Mucosa of gallbladder (tissue), 1 donor: ENCODE data around the gene TMEM255A. TPM values are rescaled to one million over a fixed set of nuclear protein-coding genes. Genes with fewer than 3 reads are reported as not detected.
"Not testable (repeated sequence)": the region's sequence is repeated elsewhere in the genome, so short reads cannot be mapped to it uniquely, and the experiment has no call there.

Source experiments
- DNase-seq: peaks from one replicate; pipeline ENCODE4 v3.0.0-alpha.2; 2020; ENCODE audit warnings: low spot score
- total RNA-seq: library from RNA; stranded (reverse); gene quantifications from one replicate; pipeline ENCODE4 v1.2.1, GENCODE V29; 2021
- donor health status: DM: no; HTN: no; CAD: no.

The TMEM255A gene
- 0.98 TPM for total RNA-seq

- no peak for DNase-seq
Measured at GRCh38 chrX:120310861-120311726, at the start of gene TMEM255A. Gene TMEM255A, minus strand, starts transcription at chrX:120311461. Its CDS starts 152 bp downstream, at chrX:120311309.

GRCh38 chrX:120358737-120359456, 47.6 kb upstream of the TMEM255A start:
- no peak for DNase-seq

- DNase-seq, result no peak
Measured at GRCh38 chrX:120357186-120357585, 45.9 kb upstream of the TMEM255A start.

DNA sequence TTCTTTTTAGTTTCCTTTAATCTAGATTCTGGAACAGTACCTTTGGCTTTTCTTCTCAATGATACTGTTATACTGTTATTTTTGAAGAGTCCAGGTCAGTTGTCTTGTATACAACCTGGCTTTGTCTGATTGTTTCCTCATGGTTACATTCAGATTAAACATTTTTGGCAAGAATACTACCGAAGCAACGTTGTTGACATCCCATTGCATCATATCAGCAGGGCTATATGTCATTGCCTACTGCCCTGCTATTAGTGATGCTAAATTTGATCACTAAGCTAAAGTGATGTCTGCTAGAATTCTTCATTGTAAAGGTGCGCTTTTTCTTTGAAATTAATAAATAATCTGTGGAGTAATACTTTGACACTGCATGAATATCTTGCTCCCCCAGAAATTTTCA, 44.8 kb upstream of the TMEM255A start:
- no peak for DNase-seq

- DNase-seq, result no peak
Measured at GRCh38 chrX:120350450-120351138, 39.3 kb upstream of the TMEM255A start.

GRCh38 chrX:120344566-120344965, 33.3 kb upstream of the TMEM255A start:
- DNase-seq, result not testable (repeated sequence)

- no peak for DNase-seq
Measured at GRCh38 chrX:120336899-120337298, 25.6 kb upstream of the TMEM255A start.

DNA sequence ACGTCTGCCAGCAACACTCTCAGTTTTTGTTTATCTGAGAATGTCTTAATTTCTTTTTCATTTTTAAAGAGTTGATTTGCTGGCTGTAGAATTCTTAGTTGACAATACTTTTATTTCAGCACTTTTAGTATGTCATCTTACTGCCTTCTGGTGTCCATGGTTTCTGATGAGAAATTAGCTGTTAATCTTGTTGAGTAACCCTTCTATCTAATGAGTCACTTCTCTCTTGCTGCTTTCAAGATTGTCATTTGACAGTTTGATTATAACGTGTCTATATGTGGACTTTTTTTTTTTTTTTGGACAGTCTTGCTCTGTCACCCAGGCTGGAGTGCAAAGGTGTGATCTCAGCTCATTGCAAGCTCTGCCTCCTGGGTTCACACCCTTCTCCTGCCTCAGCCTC, 24.0 kb upstream of the TMEM255A start:
- no peak for DNase-seq

DNA sequence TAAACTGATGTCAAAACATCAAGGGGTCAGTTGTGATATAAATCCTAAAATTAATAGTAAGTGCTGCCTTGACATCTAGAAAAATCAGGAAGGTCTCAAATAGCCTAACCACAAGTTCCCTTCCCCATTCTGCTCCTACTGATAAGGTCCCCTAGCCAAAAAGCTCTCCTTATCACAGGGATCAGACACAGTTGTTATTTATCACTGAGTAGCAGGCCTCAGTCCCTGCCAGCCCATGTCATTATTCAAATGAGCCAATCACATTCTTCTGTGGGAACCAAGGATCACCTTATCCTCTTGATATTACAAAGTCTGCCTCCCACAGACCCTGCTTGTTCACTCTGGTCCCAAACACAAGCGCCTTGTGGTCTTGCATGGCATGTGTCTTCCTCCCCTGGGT, 23.3 kb upstream of the TMEM255A start:
- DNase-seq, result no peak

- no peak for DNase-seq
Measured at GRCh38 chrX:120334151-120334550, 22.9 kb upstream of the TMEM255A start.

- no peak for DNase-seq
Measured at GRCh38 chrX:120332394-120332793, 21.1 kb upstream of the TMEM255A start.

DNA sequence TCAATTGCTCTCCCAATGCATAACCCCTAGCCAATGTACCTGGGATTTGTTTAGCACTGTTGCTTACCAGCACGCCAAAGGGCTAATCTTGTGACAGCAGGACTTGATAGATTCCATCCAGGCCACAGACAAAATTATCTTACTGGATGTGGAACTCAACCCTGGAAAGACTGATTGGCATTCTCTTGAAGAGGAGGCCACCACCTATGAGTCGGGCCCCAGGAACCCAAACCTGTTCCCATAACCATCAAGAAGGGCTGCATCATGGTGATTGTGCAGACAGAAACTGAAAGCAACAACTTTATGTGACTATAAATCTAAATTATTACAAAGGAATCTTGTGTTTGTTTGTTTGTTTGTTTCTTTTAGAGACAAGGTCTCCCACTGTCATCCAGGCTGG, 19.9 kb upstream of the TMEM255A start:
- no peak for DNase-seq

DNA sequence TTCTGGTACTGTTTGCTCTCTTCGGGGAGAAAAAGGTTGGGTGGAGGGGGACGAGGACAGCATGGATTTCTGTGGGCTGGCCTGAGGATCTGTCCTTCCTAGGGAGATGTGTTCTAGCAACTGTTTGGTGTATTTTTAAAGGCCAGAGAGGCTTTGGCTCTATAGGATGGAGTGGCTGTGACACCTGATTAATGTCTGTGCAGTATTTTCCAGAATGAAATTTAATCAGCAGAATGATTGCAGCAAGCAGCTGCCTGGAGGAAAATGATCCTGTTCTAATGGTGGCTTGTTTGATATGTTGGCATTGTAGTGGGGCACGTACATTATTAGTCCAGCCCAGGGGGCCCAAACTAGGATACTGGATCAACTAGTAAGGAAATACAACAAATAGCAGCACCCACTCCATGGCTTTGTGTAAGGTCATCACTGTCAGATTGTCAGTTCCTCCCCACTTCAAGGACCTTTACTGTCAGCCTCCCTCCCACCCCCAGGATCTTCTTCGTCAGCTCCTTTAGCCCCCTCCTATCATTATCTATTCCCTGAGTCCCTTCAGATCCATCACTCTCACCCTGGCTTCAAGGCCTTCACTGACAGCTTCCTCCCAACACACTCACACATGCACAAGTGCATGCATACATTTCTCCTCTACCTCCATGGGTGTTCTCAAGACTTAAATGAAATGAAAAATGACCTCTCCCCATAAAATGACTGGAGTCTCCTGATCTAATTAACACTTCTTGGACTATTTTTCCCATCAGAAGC, 10.4 kb upstream of the TMEM255A start:
- DNase-seq, result no peak

DNA sequence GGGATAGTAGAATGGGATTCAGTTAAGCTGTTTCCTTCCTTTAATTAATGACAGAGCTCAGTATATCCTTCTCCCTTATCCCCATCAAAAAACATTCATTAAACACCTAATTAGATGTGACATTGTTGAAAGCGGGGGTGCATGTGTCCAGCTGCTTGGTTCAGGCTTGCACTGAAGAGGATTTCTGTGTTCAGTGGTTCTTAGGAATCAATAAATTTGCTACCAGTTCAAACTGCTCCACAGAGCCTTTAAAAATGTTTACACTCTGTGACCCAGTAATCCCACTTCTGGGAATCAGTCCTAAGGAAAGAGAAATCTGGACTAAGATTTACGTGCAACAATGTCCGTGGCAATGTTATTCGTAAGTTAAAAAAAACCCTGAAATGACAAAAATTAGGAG, 7.2 kb upstream of the TMEM255A start:
- no peak for DNase-seq

DNA sequence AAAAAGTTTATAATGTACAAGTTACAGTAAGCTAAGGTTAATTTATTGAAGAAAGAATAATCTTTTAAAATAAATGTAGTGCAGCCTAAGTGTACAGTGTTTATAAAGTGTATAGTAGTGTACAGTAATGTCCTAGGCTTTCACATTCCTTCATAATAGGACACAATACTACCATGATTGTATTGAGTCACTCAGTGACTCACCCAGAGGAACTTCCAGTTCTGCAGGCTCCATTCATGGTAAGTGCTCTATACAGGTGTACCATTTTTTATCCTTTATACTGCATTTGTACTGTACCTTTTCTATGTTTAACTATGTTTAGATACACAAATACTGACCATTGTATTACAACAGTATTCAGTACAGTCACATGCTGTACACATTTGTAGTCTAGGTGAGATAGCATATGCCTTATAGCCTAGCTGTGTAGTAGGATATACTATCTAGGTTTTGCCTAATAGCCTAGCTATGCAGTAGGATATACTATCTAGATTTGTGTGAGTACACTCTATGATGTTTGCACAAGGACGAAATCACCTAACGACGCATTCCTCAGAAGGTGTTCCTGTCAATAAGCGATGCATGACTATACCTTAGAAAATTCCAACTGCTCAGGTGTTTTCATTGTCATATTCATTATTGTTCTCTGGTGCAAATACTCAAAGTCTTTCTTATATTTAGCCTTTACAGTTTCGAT, 5.5 kb upstream of the TMEM255A start:
- no peak for DNase-seq

DNA sequence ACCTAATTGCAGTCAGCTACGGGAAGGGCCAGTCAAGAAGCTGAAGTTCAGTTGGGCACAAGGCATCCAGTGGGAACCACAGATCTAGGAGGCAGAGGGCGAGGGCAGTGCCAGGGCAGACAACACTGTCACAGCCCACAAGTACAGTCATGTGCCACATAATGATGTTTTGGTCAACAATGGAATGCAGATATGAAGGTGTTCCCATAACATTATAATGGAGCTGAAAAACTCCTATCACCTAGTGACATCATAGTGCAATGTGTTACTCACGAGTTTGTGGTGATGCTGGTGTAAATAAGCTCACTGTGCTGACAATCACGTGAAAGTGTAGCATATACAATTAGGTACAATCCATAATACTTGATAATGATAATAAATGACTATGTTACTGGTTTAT, 4.5 kb upstream of the TMEM255A start:
- DNase-seq, result no peak

DNA sequence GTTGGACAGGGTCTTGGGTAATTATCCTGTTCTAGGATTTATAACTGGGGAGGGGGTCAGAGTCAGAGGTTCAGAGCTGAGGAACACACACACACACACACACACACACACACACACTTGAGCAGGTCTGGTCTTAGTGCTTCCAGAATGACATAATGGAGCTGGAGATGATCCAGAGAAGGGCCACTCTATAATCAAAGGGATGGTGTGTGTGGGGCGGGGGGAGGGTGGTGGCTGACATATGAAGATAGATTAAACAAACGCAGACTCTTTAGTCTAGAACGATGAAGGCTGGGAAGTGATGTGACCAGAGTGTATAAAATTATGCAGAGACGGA, 434 bp upstream of the TMEM255A start:
- DNase-seq, result no peak

- DNase-seq, result no peak
Measured at GRCh38 chrX:120309873-120310705, 1.2 kb downstream of the TMEM255A start.

DNA sequence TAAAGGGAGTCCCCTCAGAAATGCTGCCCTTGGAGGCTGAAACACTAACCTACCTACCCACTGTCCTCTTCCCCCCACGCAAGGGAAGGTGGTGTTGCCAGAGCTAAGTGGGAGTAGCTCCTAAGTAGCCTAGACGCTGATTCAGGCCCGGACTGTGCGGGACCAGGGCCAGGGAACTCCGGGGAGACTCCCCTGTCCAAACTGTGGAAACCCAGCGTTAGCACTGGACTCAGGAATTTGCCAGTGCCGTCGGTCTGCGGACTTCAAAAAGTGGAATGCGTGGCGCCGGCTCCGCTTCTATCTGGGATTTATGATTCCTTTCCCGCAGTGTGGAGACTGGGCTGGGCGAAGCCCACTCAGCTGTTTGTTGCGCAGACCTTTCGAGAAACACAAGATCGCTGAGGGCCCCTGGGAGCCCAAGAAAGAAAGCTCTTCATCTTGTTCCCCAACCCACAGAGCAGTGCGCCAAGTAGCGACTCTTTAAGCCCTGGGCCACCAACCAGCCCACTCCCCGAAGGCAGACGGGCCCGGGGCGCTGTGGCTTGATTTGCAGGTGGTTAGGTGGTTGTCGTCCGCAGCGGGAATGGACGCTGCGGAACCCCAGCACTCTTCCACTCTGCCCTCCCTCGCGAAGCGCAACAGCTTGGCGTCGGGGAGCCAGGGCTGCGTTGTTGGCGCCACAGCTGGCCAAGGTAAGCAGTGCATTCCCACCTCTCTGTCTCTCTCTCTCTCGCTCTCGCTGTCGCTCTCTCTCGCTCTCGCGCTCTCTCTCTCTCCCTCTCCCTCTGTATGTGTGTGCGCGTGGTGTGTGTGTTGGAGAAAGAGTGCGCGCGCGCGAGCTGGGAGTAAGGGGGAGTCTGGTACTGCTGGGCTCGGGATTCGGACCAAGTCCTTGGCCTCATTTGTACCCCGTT, 2.0 kb downstream of the TMEM255A start:
- DNase-seq, result peak; percentile 47
